A673 (cell line): ENCODE data around the gene BMPR1A.

Experiments used
- EZH2 ChIP-seq: fragments of 200-600 bp; sonication (generic); IDR thresholded peaks from 2 replicates; pipeline ENCODE4 v1.6.1; 2017; ENCODE audit warnings: borderline replicate concordance, low read depth, mild to moderate bottlenecking, mixed read lengths, antibody characterized with exemption, low read length; ENCODE audit not compliant: poor library complexity, severe bottlenecking
- TF ChIP-seq, protein P1 (sequence below): fragments of 300-800, 200-600 bp; sonication (generic); conservative IDR thresholded peaks from 2 replicates; pipeline ENCODE4 v1.5.1; 2017; ENCODE audit warnings: low read depth, mild to moderate bottlenecking, antibody characterized with exemption, low read length, moderate library complexity, mixed read lengths

DNA sequence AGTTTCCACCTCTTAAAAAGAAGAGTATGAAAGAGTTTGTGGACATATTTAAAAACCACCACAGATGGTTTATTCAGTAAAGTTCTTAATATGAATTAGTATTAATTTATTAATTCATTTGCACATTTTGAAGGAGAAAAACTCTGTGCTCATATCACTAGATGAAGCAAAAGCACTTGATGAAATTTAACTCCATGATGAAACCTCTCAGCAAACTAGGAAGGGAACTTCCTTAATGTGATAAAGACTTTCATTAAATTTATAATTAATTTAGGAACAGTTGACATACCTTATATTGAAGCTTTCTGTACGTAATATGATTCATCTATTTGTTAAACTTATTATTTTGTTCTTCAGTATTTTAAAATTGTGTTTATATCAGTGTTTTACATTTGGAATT lies 101.6 kb downstream of the BMPR1A start:
- TF ChIP-seq, protein P1, sequence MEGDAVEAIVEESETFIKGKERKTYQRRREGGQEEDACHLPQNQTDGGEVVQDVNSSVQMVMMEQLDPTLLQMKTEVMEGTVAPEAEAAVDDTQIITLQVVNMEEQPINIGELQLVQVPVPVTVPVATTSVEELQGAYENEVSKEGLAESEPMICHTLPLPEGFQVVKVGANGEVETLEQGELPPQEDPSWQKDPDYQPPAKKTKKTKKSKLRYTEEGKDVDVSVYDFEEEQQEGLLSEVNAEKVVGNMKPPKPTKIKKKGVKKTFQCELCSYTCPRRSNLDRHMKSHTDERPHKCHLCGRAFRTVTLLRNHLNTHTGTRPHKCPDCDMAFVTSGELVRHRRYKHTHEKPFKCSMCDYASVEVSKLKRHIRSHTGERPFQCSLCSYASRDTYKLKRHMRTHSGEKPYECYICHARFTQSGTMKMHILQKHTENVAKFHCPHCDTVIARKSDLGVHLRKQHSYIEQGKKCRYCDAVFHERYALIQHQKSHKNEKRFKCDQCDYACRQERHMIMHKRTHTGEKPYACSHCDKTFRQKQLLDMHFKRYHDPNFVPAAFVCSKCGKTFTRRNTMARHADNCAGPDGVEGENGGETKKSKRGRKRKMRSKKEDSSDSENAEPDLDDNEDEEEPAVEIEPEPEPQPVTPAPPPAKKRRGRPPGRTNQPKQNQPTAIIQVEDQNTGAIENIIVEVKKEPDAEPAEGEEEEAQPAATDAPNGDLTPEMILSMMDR = no peak
- TF ChIP-seq EZH2 = no peak
